GM10266 (cell line): ENCODE measurements around the gene RIMS3.
A peak's percentile ranks its signal among the peaks of the same experiment; 100 is the strongest.
"Not testable (repeated sequence)": the region's sequence is repeated elsewhere in the genome, so short reads cannot be mapped to it uniquely, and the experiment has no call there.

Source experiments
- DNase-seq: peaks from one replicate; pipeline ENCODE4 v3.0.0; 2012; ENCODE audit errors: extremely low spot score
- TF ChIP-seq, protein P1 (sequence below): IDR thresholded peaks from 2 replicates; pipeline ENCODE4 v1.5.1; 2012; ENCODE audit warnings: mild to moderate bottlenecking, low read depth; ENCODE audit not compliant: control insufficient read depth, insufficient read depth; ENCODE audit errors: missing control alignments

Gene RIMS3

GRCh38 chr1:40709100-40709801 is 43.8 kb upstream of the RIMS3 start:
- DNase-seq: peak; percentile 73

GRCh38 chr1:40708750-40709099 is 43.2 kb upstream of the RIMS3 start:
- TF ChIP-seq, protein P1, sequence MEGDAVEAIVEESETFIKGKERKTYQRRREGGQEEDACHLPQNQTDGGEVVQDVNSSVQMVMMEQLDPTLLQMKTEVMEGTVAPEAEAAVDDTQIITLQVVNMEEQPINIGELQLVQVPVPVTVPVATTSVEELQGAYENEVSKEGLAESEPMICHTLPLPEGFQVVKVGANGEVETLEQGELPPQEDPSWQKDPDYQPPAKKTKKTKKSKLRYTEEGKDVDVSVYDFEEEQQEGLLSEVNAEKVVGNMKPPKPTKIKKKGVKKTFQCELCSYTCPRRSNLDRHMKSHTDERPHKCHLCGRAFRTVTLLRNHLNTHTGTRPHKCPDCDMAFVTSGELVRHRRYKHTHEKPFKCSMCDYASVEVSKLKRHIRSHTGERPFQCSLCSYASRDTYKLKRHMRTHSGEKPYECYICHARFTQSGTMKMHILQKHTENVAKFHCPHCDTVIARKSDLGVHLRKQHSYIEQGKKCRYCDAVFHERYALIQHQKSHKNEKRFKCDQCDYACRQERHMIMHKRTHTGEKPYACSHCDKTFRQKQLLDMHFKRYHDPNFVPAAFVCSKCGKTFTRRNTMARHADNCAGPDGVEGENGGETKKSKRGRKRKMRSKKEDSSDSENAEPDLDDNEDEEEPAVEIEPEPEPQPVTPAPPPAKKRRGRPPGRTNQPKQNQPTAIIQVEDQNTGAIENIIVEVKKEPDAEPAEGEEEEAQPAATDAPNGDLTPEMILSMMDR: no peak

More at GRCh38 chr1:40709100-40709801, 43.8 kb upstream of the RIMS3 start:
- TF ChIP-seq, protein P1: no peak

GRCh38 chr1:40706626-40707025 is 41.1 kb upstream of the RIMS3 start:
- DNase-seq: no peak
- TF ChIP-seq, protein P1: no peak

More at GRCh38 chr1:40708750-40709099, 43.2 kb upstream of the RIMS3 start:
- peak; percentile 59 for DNase-seq

DNA sequence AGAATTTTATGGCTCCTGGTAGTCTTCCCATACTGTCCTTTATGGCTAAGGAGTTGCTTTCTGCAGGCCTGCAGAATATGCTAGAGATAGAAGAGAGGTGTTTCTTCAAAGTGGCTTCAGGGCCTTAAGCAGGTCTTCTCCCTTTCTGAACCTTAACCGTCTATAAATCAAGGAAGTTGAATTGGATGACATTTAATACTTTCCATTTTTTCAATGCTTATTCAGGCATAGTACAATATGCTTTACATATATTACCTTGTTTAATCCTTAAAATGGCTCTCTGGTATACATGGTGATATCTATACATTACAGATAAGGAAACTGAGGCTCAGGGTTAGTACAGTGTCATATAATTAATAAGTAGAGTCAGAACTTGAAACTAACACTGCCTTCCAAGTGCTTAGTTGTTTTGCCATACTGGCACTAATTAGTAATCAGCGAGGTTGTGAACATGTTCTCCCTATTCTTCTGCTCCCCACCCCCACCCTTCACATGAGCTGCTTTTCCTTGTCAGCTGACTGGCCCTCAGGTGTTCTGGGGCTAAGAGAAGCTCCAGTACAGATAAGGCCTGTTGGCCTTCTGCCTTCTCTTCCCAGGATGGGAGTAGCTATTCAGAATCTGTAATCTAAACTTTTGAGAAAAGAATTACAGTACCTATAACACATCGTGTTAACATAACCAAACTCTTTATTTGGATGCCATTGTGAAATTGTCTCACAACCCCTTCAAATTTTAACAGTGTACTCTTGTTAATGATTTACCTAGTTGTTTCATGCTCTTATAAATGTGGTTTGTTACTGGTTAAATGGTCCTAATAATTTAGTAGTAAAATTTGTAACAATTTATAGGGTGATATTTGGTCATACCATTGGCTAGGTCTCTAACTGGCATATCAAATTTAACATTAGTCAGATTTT is 39.6 kb upstream of the RIMS3 start:
- DNase-seq: no peak
- TF ChIP-seq, protein P1: no peak

GRCh38 chr1:40703316-40703715 is 37.8 kb upstream of the RIMS3 start:
- TF ChIP-seq, protein P1: no peak
- DNase-seq: no peak

DNA sequence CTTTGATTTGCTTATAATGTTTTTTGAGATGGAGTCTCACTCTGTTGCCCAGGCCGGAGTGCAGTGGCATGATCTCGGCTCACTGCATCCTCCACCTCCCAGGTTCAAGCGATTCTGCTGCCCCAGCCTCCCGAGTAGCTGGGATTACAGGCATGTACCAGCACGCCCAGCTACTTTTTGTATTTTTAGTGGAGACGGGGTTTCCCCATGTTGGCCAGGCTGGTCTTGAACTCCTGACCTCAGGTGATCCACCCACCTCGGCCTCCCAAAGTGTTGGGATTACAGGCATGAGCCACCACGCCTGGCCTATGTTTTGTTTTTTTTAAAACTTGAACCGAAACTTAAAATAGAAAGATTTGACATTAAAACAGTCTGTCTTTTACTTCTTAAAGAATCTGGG is 37.3 kb upstream of the RIMS3 start:
- not testable (repeated sequence) for DNase-seq

DNA sequence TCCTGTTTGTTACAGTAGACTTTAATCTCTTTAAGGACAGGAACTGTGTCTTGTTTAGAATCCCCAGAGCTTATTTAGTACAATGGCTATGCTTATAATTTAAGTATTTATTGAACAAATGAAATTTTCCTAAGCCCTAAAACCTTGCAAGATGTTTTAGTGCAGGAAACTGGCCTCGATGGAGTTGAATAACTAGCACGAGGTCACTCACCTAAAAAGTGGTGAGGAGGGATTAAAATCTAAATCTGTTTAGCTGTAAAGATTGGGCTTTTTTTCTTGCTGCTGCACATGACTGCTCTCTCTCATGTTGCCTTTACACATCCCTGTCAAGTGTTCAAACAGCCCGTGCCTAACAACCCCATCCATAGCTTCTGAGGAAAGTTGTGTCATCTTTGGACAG is 36.2 kb upstream of the RIMS3 start:
- TF ChIP-seq, protein P1: no peak
- no peak for DNase-seq
